HG02943 (cell line): ENCODE results near the gene TXLNA.

Experiments used
- ATAC-seq: cut with Tn5 transposase; IDR thresholded peaks from one replicate; pipeline ENCODE4 v1.9.1; 2021; ENCODE audit warnings: mild to moderate bottlenecking, low read depth, moderate library complexity; ENCODE audit not compliant: unreplicated experiment

Gene TXLNA

DNA sequence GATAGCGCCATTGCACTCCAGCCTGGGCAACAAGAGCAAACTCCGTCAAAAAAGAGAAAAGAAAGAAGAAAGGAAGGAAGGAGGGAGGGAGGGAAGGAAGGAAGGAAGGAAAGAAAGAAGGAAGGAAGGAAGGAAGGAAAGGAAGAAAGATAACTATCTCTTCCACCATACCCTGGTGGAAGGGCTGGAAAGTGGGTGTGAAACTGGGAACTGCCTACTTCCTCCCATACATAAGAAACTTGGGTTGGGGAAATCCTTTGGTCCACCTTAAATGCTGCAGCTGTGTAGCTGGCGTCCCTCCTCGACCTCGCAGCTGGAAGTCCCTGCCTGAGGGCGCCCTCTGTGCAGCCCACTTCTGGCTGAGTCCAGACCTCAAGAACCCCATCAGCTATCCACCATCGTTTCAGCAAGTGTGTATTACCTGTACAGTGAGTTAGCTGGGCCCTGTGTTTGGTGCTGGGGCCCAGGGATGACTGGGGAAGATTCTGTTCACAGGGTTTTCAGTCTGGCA is 62.9 kb downstream of the TXLNA start:
- ATAC-seq, result no peak

DNA sequence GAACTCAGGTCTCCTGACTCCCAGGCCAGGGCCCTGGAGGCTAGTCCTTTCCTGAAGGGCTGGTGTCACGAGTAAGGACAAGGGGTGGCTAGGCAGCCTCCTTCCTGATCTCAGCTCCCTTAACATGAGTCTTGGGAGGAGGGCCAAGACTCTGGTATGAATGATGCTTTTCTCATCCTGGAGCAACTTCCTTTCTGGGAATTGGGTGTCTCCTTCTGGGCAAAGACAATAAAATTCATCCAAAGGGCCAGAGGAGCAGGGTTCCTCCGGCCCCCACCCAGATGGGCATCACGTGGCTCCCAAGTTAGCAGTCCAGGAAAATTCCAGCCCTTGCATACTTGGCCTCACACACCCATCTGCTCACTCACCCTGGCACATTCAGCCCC is 67.4 kb downstream of the TXLNA start, which contains the start of gene FAM167B:
FAM167B (plus strand) TSS at position 335 of the 386 bp plus-strand sequence. CDS start 200 bp downstream, outside the sequence.
- ATAC-seq, result no peak

DNA sequence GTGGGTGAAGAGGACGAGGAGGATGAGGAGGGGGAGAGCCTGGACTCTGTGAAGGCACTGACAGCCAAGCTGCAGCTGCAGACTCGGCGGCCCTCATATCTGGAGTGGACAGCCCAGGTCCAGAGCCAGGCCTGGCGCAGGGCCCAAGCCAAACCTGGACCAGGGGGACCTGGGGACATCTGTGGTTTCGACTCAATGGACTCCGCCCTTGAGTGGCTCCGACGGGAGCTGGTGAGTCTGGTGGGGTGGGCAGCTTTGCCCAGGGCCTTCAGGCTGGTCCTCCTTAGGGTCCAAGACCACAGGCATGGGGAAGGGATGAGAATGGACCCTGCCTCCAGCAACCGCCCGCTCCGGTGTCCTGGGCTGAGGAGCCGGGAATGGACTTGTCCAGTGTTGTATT is 68.0 kb downstream of the TXLNA start:
- ATAC-seq, result no peak
